K562 (cell line): ENCODE results near the gene TXNRD2. TPM values are rescaled to one million over a fixed set of nuclear protein-coding genes. Genes with fewer than 3 reads are reported as not detected.

Experiments used
- CBFA2T3 ChIP-seq: fragments of 450-650 bp; IDR thresholded peaks from 2 replicates; pipeline ENCODE4 v1.6.1; 2017
- KLF6 ChIP-seq: fragments of 250-450 bp; sonication (Bioruptor Pico); IDR thresholded peaks from 2 replicates; pipeline ENCODE4 v1.4.0; 2020; ENCODE audit warnings: mild to moderate bottlenecking, moderate library complexity, borderline replicate concordance
- MTF1 ChIP-seq: fragments of 250-450 bp; sonication (Bioruptor Pico); IDR thresholded peaks from 2 replicates; pipeline ENCODE4 v1.9.0; 2021; ENCODE audit warnings: moderate library complexity, mild to moderate bottlenecking, inconsistent platforms, borderline replicate concordance
- NCOA6 ChIP-seq: fragments of 450-650 bp; IDR thresholded peaks from 2 replicates; pipeline ENCODE4 v1.6.1; 2017; ENCODE audit warnings: mild to moderate bottlenecking
- U2AF1 ChIP-seq: fragments of 200-400 bp; formaldehyde crosslinking; optimal IDR thresholded peaks from 2 replicates; pipeline ENCODE3; 2017; ENCODE audit warnings: mild to moderate bottlenecking, low read depth, low read length, moderate library complexity
- ZNF347 ChIP-seq: fragments of 450-650 bp; formaldehyde crosslinking; IDR thresholded peaks from 2 replicates; pipeline ENCODE4 v1.4.0; 2020; ENCODE audit warnings: low read depth, mild to moderate bottlenecking, moderate library complexity
- ZNF445 ChIP-seq: fragments of 250-450 bp; sonication (Bioruptor Pico); IDR thresholded peaks from 2 replicates; pipeline ENCODE4 v1.4.0; 2020; ENCODE audit warnings: low read depth, mild to moderate bottlenecking, moderate library complexity
- ZNF583 ChIP-seq: fragments of 250-450 bp; sonication (Bioruptor Pico); IDR thresholded peaks from 2 replicates; pipeline ENCODE4 v1.4.0; 2020
- polyA plus RNA-seq, 8 experiments: library from polyadenylated mRNA; depleted of rRNA in 4 of 8; stranded (reverse) in 5 of 8; unstranded in 3 of 8; fragments of >200 nt; fragmentation: Nextera tagmentation in 2 of 8; fragmentation: Illumina TruSeq in 1 of 8; extraction: Ambion mirVana in 2 of 8; extraction: Trizol in 1 of 8; gene quantifications; 2 replicates each; pipeline versions ENCODE4 v1.2.1 to v1.2.3, GENCODE V29; 2011 to 2014; ENCODE audit warnings: inconsistent platforms in 1 of 8, missing spikeins in 1 of 8
- total RNA-seq, 7 experiments: library from RNA; depleted of rRNA in 6 of 7; stranded (reverse); fragments of >200 nt in 6 of 7; fragmentation: Illumina TruSeq in 2 of 7; extraction: Trizol in 2 of 7; gene quantifications; 2 replicates each; pipeline versions ENCODE4 v1.2.1 to v1.2.3, GENCODE V29; 2011 to 2021; ENCODE audit warnings: low replicate concordance in 1 of 7
- TF ChIP-seq, protein P1 (sequence below): fragments of 200-600 bp; sonication (generic); IDR thresholded peaks from one replicate; pipeline ENCODE4 v1.6.1; 2012; ENCODE audit warnings: mild to moderate bottlenecking, low read depth, low read length, inconsistent platforms
- TF ChIP-seq, protein P2 (sequence below): fragments of 450-650 bp; formaldehyde crosslinking; IDR thresholded peaks from 2 replicates; pipeline ENCODE4 v1.4.0; 2020; ENCODE audit warnings: mild to moderate bottlenecking, moderate library complexity
- TF ChIP-seq, protein P3 (sequence below): IDR thresholded peaks from 2 replicates; pipeline ENCODE4 v1.6.1; 2016; ENCODE audit warnings: missing genetic modification characterization, missing compliant biosample characterization

Gene TXNRD2
- total and polyA plus RNA-seq, 9 of the 15 experiments (the other 6 are each of a cell fraction or from before 2014, with no cell fraction given) = 3.3 to 80.2 (median 49.4) TPM

DNA sequence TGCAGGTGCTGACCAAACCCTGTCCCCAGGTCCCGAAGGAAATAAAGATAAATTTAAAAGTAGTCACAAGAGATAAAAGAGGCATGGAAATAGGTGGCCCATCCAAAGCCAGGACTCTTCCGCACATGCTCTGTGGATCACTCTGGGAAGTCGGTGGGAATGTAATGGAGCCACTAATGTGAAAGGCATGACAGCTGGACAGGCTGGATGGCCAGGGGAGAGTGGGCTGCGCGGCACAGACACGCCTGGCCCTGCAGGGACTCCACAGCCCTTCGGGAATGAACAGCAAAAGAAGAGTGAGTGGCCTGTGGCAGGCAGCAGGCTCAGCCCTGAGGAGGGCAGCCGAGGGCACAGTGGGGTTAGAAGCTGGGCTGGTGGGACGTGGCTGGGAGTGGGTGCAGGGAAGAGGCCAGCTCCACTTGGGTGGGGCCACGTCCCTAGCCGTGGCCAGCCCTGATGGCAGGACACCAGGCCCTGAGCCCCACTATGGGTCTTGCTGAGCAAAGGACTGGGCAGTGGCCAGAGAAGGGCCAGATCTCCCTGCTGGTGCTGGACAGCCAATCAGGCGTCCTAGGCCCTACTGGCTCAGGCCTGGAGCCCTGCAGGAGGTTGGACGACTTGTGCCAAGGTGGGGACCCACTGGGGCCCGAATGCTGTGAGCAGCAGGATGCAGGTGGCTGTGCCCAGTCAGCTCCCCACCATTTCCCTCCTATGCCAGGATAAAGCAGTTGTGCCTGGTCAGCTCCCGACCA lies 55.6 kb downstream of the TXNRD2 start (continued):
- TF ChIP-seq, protein P1, sequence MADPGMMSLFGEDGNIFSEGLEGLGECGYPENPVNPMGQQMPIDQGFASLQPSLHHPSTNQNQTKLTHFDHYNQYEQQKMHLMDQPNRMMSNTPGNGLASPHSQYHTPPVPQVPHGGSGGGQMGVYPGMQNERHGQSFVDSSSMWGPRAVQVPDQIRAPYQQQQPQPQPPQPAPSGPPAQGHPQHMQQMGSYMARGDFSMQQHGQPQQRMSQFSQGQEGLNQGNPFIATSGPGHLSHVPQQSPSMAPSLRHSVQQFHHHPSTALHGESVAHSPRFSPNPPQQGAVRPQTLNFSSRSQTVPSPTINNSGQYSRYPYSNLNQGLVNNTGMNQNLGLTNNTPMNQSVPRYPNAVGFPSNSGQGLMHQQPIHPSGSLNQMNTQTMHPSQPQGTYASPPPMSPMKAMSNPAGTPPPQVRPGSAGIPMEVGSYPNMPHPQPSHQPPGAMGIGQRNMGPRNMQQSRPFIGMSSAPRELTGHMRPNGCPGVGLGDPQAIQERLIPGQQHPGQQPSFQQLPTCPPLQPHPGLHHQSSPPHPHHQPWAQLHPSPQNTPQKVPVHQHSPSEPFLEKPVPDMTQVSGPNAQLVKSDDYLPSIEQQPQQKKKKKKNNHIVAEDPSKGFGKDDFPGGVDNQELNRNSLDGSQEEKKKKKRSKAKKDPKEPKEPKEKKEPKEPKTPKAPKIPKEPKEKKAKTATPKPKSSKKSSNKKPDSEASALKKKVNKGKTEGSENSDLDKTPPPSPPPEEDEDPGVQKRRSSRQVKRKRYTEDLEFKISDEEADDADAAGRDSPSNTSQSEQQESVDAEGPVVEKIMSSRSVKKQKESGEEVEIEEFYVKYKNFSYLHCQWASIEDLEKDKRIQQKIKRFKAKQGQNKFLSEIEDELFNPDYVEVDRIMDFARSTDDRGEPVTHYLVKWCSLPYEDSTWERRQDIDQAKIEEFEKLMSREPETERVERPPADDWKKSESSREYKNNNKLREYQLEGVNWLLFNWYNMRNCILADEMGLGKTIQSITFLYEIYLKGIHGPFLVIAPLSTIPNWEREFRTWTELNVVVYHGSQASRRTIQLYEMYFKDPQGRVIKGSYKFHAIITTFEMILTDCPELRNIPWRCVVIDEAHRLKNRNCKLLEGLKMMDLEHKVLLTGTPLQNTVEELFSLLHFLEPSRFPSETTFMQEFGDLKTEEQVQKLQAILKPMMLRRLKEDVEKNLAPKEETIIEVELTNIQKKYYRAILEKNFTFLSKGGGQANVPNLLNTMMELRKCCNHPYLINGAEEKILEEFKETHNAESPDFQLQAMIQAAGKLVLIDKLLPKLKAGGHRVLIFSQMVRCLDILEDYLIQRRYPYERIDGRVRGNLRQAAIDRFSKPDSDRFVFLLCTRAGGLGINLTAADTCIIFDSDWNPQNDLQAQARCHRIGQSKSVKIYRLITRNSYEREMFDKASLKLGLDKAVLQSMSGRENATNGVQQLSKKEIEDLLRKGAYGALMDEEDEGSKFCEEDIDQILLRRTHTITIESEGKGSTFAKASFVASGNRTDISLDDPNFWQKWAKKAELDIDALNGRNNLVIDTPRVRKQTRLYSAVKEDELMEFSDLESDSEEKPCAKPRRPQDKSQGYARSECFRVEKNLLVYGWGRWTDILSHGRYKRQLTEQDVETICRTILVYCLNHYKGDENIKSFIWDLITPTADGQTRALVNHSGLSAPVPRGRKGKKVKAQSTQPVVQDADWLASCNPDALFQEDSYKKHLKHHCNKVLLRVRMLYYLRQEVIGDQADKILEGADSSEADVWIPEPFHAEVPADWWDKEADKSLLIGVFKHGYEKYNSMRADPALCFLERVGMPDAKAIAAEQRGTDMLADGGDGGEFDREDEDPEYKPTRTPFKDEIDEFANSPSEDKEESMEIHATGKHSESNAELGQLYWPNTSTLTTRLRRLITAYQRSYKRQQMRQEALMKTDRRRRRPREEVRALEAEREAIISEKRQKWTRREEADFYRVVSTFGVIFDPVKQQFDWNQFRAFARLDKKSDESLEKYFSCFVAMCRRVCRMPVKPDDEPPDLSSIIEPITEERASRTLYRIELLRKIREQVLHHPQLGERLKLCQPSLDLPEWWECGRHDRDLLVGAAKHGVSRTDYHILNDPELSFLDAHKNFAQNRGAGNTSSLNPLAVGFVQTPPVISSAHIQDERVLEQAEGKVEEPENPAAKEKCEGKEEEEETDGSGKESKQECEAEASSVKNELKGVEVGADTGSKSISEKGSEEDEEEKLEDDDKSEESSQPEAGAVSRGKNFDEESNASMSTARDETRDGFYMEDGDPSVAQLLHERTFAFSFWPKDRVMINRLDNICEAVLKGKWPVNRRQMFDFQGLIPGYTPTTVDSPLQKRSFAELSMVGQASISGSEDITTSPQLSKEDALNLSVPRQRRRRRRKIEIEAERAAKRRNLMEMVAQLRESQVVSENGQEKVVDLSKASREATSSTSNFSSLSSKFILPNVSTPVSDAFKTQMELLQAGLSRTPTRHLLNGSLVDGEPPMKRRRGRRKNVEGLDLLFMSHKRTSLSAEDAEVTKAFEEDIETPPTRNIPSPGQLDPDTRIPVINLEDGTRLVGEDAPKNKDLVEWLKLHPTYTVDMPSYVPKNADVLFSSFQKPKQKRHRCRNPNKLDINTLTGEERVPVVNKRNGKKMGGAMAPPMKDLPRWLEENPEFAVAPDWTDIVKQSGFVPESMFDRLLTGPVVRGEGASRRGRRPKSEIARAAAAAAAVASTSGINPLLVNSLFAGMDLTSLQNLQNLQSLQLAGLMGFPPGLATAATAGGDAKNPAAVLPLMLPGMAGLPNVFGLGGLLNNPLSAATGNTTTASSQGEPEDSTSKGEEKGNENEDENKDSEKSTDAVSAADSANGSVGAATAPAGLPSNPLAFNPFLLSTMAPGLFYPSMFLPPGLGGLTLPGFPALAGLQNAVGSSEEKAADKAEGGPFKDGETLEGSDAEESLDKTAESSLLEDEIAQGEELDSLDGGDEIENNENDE = peak; percentile 62
- TF ChIP-seq ZNF583 (CRISPR knock-in tag) = 0 out of 2 replicates have a peak, but pooled peaks have one; percentile 21
- TF ChIP-seq CBFA2T3 = no peak
- peak; percentile 22; the same call in 1 of the 2 replicates for TF ChIP-seq MTF1
- no peak for TF ChIP-seq ZNF445 (CRISPR knock-in tag)
- TF ChIP-seq, protein P2, sequence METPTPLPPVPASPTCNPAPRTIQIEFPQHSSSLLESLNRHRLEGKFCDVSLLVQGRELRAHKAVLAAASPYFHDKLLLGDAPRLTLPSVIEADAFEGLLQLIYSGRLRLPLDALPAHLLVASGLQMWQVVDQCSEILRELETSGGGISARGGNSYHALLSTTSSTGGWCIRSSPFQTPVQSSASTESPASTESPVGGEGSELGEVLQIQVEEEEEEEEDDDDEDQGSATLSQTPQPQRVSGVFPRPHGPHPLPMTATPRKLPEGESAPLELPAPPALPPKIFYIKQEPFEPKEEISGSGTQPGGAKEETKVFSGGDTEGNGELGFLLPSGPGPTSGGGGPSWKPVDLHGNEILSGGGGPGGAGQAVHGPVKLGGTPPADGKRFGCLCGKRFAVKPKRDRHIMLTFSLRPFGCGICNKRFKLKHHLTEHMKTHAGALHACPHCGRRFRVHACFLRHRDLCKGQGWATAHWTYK (CRISPR knock-in tag) = no peak
- TF ChIP-seq U2AF1 = no peak
- TF ChIP-seq KLF6 = 0 out of 2 replicates have a peak, but pooled peaks have one; percentile 18
- 0 out of 2 replicates have a peak, but pooled peaks have one; percentile 21 for TF ChIP-seq ZNF347 (CRISPR knock-in tag)
- TF ChIP-seq, protein P3, sequence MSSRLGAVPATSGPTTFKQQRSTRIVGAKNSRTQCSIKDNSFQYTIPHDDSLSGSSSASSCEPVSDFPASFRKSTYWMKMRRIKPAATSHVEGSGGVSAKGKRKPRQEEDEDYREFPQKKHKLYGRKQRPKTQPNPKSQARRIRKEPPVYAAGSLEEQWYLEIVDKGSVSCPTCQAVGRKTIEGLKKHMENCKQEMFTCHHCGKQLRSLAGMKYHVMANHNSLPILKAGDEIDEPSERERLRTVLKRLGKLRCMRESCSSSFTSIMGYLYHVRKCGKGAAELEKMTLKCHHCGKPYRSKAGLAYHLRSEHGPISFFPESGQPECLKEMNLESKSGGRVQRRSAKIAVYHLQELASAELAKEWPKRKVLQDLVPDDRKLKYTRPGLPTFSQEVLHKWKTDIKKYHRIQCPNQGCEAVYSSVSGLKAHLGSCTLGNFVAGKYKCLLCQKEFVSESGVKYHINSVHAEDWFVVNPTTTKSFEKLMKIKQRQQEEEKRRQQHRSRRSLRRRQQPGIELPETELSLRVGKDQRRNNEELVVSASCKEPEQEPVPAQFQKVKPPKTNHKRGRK = no peak
- TF ChIP-seq NCOA6 = no peak
